Epidermal melanocyte (primary cell): ENCODE data around the gene MAST1.
A peak's percentile ranks its signal among the peaks of the same experiment; 100 is the strongest.
"Not testable (repeated sequence)": the region's sequence is repeated elsewhere in the genome, so short reads cannot be mapped to it uniquely, and the experiment has no call there.

ENCODE experiments used
- DNase-seq: peaks from one replicate; pipeline ENCODE4 v3.0.0; 2011; ENCODE audit warnings: low spot score; ENCODE audit not compliant: insufficient read length

MAST1 gene

GRCh38 chr19:12838886-12839756 is 806 bp downstream of the MAST1 start:
- no peak for DNase-seq

DNA sequence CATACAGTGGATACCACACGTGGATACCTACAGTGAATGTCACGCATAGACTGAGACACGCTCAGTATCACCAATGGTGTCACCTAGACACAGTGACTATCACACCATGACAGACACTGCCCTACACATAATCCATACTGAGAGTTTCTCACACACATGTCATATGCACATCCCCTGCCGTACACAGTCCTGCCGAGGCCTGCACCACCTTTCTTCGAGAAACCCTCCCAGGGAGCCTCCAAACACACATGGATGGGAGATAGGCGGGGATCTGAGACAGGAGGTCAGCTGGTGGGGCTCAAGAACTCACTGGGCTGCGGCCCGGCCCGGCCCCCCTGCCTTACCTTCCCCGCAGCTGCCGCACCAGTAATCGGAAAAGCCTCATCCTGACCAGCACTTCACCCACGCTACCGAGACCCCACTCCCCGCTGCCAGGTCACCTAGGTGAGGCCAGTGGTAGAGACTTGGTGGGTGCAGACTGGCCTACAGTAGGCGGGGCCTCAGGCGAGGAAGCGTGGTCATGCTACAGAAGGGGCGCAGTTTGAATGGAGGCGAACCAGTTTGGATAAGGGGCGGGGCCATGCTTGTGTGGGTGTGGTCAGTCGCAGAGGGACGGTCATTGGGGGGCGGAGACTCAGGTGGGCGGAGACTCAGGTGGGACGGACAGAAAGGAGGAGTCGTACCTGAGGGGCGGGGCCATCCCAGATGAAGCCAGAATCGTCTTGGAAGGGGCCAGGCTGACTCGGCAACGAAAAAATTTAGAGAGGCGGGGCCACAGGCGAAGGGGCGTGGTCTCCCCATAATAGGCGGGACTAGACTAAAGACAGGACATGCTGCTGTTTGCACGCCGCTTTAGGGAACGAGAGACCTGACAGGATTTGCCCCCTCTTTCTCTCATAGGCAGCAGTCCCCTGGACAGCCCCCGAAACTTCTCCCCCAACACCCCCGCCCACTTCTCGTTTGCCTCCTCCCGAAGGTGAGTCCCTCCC is 2.1 kb downstream of the MAST1 start:
- DNase-seq: no peak

- no peak for DNase-seq
Observed at GRCh38 chr19:12841094-12841493, 2.8 kb downstream of the MAST1 start.

GRCh38 chr19:12842511-12842910 is 4.2 kb downstream of the MAST1 start:
- DNase-seq: no peak

- DNase-seq: no peak
Observed at GRCh38 chr19:12843328-12843727, 5.0 kb downstream of the MAST1 start.

- no peak for DNase-seq
Observed at GRCh38 chr19:12843999-12844732, 5.9 kb downstream of the MAST1 start.

DNA sequence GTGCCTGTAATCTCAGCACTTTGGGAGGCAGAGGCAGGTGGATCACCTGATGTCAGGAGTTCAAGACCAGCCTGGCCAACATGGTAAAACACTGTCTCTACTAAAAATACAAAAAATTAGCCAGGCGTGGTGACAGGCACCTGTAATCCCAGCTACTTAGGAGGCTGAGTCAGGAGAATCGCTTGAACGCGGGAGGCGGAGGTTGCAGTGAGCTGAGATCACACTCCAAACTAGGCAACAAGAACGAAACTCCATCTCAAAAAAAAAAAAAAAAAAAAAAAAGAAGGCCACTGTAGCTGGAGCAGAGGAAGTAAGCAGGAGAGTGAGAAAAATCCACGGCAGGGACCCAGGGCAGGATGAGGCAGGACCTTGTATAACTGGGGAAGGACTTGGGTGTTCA is 8.3 kb downstream of the MAST1 start:
- DNase-seq: not testable (repeated sequence)

GRCh38 chr19:12847159-12848139 is 9.1 kb downstream of the MAST1 start:
- peak; percentile 77 for DNase-seq

GRCh38 chr19:12856653-12857052 is 18.3 kb downstream of the MAST1 start:
- DNase-seq: no peak

DNA sequence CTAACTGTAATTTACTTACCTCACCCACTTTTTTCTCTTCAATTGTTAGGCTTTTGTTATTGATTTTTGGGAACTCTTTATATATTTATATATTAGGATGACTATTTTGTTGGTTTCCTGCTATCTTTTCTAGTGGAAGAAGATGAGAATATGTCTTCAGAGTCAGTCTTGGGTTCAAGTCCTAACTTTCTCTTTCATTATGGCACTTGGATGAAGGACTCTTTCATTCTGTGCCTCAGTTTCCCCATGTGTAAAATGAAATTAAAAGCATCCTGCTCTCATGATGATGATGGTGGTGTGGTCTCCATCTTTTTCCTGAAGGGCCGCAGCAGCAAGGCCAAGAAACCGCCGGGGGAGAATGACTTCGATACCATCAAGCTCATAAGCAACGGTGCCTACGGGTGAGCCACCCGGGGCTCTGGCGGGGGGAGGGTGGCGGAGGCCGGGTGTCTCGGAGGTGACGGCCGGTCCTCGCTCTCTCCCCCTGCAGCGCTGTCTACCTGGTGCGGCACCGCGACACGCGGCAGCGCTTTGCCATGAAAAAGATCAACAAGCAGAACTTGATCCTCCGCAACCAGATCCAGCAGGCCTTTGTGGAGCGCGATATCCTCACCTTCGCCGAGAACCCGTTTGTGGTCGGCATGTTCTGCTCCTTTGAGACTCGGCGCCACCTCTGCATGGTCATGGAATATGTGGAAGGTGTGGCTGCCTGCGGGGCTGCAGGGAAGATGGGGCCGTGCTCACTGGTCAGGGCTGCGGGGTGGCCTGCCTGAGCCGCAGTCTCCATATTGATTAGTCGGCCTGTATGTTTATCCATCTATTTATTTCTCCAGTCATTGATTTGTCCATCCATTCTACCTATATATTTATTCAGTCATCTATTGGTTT is 20.0 kb downstream of the MAST1 start:
- DNase-seq: no peak

DNA sequence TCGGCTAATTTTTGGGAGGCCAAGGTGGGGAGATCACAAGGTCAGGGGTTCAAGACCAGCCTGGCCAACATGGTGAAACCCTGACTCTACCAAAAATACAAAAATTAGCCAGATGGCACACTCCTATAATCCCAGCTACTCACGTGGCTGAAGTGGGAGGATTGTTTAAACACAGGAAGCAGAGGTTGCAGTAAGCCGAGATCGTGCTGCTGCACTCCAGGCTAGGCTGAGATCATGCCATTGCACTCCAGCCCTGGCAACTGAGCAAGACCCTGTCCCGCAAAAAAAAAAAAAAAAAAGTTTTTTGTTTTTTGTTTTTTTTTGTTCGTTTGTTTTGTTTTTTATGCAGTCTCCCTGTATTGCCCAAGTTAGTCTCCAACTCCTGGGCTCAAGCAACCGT is 21.2 kb downstream of the MAST1 start:
- DNase-seq: no peak

- no peak for DNase-seq
Observed at GRCh38 chr19:12864143-12864542, 25.8 kb downstream of the MAST1 start.

- DNase-seq: no peak
Observed at GRCh38 chr19:12864721-12865715, 26.7 kb downstream of the MAST1 start.

GRCh38 chr19:12865746-12866415 is 27.6 kb downstream of the MAST1 start:
- DNase-seq: no peak

GRCh38 chr19:12866416-12867119 is 28.3 kb downstream of the MAST1 start:
- DNase-seq: no peak

GRCh38 chr19:12867120-12868099 is 29.1 kb downstream of the MAST1 start:
- DNase-seq: peak; percentile 88
